HG03108 (cell line): ENCODE measurements around the gene OR4M1.
"Not testable (repeated sequence)": the region's sequence is repeated elsewhere in the genome, so short reads cannot be mapped to it uniquely, and the experiment has no call there.

Experiments used
- ATAC-seq: cut with Tn5 transposase; IDR thresholded peaks from one replicate; pipeline ENCODE4 v1.9.1; 2021; ENCODE audit warnings: moderate library complexity; ENCODE audit not compliant: unreplicated experiment

The OR4M1 gene, protein sequence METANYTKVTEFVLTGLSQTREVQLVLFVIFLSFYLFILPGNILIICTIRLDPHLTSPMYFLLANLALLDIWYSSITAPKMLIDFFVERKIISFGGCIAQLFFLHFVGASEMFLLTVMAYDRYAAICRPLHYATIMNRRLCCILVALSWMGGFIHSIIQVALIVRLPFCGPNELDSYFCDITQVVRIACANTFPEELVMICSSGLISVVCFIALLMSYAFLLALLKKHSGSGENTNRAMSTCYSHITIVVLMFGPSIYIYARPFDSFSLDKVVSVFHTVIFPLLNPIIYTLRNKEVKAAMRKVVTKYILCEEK

DNA sequence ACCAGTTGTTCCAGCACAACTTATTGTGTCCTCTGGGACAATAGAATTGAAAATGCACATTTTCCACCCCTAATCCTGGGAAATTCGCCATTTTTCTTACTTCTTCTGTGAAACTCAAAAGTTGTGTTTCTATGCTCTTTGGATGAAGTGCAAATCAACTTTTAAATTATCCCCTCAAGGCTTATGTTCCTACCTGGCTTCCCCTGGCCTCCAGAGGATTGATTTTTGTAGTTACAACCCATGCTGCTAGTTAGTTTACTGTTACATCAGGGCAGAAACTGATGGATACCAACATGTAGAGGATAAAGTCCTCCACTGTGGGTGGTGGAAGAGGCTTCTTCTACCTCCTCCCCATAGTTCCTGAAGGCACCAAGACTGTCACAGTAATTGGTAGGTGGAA, at the start of gene OR4M1:
TSS of gene OR4M1 (plus strand) at position 301 of the 400 bp plus-strand sequence. CDS start 6,819 bp downstream, outside the sequence.
- ATAC-seq, result not testable (repeated sequence)

DNA sequence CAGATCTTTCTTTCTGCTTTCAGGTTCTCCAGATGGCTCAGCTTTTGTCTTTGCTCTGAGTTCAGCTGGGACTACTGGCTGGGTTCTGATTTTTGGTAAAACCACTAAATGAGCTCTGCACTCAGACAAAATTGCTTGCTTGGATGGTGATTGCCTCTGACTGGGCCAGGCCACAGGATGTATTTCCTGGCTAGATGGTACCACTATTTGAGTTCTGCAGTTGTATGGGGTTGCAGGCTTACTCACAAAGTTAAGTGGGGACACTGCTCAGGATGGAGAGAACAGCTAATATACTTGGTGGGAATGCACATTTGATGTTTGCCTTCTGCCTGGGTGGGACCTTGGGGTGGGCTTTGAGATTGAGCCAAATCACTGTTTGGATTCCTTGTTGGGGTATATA, 43.9 kb upstream of the OR4M1 start:
- no peak for ATAC-seq

DNA sequence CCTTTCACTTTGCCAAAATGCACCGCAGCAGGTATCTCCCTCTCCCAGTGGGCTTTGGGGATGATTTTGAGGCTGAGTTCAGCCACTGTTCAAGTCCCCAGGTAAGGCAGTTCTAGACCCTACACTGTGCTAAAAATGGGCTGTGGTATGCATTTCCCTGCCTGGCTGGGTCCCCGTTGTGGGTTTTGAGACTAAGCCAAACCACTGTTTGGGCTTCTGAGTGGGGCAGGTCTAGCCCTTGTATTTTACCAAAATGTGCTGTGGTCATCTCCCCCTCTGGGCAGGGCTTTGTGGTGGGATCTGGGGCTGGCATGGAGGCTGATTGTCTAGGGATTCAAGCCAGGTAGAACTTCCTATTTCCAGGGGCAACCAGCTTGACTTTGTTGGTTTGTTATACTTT, 43.5 kb upstream of the OR4M1 start:
- ATAC-seq, result no peak

DNA sequence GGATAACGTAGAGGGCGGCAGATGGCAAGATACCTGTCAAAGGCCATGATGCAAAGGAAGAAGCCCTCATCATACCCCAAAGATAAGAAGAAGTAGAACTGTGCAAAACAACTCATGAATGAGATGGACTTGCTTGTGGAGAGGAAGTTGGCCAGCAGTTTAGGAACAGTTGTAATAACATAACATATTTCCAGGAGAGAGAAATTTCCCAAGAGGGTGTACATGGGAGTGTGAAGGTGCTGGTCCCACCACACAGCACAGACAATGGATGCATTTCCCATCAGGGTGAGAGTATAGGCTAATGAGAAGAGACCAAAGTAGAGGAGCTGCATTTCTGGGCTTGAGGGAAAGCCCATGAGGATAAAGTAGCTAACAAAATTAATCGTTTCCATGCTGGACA, 39.4 kb upstream of the OR4M1 start:
- ATAC-seq, result not testable (repeated sequence)

DNA sequence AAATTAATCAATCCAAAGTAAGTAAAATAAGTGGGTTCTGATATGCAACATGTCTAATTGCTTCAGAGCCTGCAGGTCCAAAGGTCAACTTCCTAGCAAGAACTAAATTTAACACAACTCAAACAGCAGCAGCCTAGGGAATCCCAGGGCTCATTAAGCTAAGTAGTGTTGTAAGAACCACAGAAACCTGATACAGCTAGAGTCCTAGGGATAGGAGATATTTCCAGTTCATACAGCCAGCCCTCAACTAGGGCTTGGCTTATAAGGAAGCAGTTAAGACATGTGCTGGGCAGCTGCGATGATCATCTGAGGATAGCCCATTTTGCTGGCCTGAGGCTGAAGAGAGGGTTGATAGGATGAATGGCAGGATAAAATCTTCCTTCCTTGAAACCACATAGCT, 30.0 kb upstream of the OR4M1 start, which contains the start of gene OR4Q3:
TSS of gene OR4Q3 (plus strand) at position 316 of the 400 bp plus-strand sequence.
- no peak for ATAC-seq

DNA sequence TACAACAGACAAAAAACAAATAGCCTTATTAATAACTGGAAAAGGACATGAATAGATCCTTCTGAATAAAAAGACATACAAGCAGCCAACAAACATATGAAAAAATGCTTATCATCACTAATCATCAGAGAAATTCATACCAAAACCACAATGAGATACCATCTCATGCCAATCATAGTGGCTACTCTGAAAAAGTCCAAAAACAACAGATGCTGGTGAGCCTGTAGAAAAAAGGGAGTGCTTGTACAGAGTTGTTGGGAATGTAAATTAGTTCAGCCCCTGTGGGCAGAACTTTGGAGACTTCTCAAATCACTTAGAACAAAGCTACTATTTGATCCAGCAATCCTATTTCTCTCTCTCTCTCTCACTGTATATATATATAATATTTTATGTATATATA, 21.0 kb upstream of the OR4M1 start:
- not testable (repeated sequence) for ATAC-seq

DNA sequence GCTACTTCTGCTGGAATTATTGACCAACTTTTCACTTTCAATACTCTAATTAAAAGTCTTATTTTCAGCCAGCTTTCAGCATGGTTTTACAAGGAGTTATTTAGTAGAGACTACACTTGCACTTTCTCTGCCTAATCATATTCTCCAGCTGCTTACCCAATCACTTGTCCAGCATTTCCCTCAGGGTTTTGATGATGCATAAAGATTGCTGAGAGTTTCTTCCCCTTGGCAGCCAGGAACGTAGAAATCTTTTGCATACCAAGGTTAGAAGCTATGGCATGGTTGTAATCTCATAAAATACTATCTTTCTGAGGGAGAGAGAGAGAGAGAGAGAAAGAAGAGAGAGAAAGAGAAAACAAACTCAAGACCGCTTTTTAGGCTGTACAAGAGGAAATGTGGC, 19.1 kb upstream of the OR4M1 start:
- no peak for ATAC-seq

DNA sequence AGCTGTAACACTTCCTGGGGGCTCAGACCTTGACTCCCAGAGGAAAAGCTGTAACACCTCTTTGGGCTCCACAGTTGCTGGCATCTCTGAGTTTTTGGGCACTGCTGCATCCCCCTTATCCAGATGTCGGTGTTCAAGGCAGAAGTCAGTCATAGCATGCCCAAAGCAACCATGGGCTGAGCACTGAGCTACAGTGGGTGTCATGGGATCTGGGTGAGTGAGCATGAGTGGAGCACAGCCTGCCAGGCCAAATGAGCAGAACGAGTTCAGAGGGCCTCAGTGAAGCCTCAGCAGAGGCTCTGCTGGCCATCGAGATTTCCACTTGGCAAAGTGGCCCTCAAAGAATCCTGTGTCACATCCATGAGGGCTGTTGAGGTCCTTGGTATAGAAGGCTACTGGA, 1.8 kb upstream of the OR4M1 start:
- not testable (repeated sequence) for ATAC-seq

DNA sequence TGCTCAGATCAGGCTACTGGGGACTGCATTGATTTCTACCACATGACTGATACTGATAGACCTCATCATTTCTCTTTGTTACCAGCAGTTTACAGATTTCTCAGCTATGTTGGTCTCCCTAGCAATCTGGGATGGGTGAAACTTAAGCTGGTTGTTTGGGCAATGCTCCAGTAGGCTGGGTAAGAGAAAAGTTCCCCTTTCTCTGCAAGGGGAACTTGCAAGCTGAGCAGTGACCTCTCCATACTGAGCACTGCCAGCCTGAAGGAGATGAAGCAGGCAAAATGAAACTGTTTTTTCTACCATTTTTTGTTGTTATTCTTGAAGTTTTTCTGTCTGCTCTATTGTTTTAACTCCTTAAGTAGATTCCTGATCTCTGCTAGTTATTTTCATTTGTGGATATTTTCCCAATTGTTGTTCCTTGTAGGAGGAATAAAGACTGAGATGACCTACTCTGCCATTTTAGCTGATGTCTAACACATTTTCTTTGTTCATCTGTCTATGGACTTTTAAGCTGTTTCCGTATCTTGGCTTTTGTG, 1.3 kb upstream of the OR4M1 start:
- ATAC-seq, result no peak

DNA sequence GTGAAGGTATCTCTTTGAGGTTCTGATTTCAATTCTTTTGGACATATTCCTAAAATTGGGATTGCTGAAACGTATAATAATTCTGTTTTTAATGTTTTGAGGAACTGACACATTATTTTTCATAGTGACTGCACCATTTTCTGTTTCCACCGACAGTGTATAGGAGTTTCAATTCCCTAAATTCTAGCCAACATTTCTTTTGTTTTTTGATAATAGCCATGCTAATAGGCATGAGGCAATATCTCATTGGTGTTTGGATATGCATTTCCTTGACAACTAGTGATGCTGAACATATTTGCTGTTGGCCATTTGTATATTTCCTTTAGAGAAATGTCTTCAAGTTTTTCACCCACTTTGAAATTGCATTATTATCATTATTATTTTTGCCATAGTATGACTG, 850 bp upstream of the OR4M1 start:
- ATAC-seq, result not testable (repeated sequence)

DNA sequence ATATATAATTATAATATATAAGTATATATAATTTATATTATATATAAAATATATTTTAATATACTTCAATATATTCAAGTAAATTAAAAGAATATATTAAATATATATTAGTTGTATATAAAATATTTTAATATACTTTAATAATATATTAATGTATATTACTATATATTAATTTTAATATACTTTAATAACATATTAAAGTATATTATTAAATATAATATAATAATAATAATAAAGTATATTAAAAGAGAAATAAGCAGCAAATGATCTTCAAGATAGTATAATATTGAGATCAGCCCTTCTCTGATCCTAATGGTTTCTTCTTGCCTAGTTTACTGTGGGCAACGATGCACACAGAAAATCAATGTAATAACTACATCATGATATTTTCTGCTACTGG, 2.3 kb downstream of the OR4M1 start:
- ATAC-seq, result no peak

DNA sequence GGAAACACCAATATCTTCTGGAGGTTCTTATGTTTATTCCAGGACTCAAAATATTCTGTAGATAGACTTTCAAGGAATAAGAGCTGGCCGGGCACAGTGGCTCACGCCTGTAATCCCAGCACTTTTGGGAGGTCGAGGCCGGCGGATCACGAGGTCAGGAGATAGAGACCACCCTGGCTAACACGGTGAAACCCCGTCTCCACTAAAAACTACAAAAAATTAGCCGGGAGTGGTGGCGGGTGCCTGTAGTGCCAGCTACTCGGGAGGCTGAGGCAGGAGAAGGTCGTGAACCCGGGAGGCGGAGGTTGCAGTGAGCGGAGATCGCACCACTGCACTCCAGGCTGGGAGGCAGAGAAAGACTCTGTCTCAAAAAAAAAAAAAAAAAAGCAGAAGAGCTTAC, 12.5 kb downstream of the OR4M1 start:
- not testable (repeated sequence) for ATAC-seq

DNA sequence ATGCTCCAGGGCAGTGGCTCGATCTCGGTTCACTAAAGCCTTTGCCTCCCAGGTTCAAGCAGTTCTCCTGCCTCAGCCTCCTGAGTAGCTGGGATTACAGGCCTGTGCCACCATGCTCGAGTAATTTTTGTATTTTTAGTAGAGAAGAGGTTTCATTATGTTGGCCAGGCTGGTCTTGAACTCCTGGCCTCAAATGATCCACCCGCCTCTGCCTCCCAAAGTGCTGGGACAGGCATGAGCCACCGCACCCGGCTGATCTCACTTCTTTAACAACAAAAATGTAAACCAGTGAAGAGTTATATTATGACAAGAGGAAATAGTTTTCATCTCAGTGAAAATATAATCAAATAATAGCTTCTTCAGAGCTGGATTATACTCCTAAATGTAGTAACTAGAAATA, 14.0 kb downstream of the OR4M1 start:
- ATAC-seq, result not testable (repeated sequence)

DNA sequence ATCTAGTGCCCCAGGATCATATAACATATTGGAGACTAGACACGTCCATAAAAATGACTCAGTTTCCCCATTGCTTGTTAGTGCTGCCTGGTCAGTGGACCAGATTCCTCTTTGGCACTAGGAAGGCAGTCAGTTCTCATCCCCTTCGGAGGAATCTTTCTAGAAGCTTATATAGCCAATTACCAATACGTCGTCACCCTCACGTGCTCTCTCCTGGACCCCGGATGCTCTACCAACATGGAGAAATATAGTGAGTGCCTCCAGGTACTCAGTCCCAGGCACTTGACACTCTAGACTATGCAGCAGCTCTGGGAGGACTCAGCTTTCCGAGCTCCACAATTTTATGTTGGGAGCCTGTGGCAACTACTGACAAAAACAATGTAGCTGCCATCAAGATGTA, 14.8 kb downstream of the OR4M1 start:
- ATAC-seq, result not testable (repeated sequence)

DNA sequence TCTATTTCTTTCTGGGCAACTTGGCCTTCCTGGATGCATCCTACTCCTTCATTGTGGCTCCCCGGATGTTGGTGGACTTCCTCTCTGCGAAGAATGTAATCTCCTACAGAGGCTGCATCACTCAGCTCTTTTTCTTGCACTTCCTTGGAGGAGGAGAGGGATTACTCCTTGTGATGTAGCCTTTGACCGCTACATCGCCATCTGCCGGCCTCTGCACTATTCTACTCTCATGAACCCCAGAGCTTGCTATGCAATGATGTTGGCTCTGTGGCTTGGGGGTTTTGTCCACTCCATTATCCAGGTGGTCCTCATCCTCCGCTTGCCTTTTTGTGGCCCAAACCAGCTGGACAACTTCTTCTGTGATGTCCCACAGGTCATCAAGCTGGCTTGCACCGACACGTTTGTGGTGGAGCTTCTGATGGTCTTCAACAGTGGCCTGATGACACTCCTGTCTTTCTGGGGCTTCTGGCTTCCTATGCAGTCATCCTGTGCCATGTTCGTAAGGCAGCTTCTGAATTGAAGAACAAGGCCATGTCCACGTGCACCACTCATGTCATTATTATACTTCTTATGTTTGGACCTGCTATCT, 23.3 kb downstream of the OR4M1 start:
- not testable (repeated sequence) for ATAC-seq

DNA sequence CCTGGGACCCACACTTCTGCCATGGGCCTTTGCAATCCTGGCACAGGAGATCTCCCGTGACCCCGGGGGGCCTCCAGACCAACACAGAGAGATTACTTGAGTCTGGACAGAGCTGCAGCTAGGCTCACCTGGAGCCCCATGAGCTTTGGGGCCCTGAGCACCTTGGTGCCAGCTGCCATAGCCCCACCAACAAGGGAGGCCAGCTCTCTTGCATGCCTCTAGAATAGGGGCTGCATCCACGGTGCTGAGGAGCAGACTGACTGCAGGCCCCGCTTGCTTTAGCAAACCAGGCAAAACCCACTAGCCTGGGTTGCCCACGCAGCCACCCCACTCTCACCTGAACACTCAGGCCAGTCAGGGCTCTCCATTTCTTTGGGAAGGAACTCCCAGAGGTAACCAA, 26.6 kb downstream of the OR4M1 start:
- no peak for ATAC-seq

DNA sequence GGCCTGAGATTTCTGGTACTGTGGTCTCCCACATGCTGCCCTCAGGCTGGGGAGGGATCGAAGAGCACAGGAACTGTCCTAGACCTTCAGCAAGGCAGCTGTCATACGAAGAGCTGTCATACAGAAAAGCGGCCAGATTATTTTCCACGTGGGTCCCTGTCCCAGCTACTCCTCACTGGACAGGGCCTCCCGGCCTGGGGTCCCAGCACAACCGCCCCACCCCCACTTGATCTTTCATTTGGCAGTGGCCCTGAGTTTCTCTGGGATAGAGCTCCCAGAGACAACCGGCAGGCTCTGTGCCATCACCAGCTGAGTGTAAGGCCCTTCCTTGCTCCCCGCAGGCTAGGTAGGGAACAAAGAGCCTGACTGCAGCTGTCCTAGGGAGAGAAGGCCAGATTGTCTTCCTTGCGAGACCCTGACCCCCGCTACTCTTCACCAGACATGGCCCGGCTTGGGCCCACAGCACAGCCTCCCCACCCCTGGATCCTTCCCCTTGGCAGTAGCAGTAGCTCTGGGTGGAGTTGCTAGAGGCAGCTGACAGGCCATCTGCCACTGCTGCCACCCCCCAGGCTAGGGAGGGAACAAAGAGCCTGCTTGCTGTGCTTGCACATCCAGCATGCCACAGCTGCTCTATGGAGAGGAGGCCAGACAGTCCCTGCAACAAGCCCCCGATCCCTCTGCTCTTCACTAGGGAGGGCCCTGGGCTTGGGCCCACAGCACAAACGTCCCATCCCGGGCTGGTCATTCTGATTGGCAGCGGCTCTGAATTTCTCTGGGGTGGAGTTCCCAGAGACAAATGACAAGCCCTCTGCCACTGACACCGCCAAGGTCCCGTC, 27.2 kb downstream of the OR4M1 start:
- ATAC-seq, result no peak

DNA sequence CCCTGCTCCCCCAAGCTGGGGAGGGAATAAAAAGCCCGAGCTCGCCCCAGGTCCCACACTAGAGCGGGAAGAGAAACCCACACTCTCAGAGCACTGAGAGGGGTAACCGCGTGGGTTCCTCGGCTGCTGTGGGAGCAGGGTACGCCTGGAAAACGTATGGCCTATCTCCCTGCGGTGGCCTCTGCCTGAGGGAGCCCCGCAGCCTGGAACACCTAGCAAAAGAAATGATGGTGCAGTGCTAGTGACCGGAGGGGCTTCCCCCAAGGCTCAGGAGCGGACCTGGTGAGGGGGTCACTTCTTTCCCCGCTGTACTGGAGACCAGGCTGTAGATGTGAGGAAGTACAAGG, 27.8 kb downstream of the OR4M1 start:
- no peak for ATAC-seq

DNA sequence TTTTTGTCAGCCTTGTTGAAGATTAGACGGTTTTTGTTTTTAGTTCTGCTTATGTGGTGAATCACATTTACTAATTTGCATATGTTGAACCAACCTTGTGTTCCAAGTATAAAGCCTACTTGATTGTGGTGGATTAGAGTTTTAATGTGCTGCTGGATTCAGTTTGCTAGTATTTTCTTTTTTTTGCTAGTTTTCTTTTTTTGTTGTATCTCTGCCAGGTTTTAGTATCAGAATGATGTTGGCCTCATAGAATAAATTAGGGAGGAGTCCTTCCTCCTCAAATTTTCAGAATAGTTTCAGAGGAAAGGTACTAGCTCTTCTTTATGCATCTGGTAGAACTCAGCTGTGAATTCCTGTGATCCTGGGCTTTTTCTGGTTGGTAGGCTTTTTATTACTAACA, 30.2 kb downstream of the OR4M1 start, which contains the start of gene OR4N2:
TSS of gene OR4N2 (plus strand) at position 301 of the 400 bp plus-strand sequence. CDS start 23,679 bp downstream, outside the sequence.
- ATAC-seq, result not testable (repeated sequence)

DNA sequence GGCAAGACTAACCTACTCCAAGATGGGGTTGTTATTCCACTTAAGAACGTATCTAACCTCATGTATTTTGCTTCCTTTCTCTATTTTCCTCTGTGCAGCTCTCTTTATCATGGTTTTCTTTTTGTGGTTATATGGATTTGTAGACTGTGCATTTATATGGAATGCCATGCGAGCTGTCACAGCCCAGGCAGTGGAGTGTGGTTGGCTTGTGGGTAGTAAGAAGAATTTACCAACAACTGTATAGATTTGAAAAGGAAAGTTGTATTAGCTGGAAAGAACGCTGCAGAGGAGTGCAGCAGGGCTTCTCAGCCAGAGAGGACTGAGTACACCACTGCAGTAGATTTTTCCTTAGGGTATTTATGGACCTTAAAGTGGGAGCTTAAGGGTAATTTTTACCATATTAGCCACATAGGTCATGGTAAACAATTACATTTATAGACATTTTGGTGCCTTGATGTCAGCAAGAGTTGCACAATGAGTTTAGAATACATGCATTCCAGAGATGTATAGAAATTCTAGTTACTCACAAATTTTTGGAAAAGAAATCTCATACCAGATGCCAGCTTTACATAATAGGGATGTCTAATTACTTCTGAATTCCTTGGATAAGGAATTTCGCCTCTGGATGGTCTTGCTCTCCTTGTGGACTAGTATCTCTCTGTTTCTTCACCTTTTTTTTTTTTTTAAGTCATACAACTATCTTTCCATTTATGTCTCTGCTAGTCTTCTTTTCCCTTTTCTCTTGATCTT, 40.0 kb downstream of the OR4M1 start:
- ATAC-seq, result not testable (repeated sequence)

DNA sequence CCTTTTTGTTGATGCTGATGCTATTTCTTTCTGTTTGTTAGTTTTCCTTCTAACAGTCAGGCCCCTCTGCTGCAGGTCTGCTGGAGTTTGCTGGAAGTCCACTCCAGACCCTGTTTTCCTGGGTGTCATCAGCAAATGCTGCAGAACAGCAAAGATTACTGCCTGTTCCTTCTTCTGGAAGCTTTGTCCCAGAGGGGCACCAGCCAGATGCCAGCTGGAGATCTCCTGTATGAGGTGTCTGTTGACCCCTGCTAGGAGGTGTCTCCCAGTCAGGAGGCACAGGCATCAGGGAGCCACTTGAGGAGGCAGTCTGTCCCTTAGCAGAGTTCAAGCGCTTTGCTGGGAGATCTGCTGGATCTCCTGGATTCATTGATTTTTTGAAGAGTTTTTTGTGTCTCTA, 46.6 kb downstream of the OR4M1 start:
- not testable (repeated sequence) for ATAC-seq
